Kidney (tissue), 14 donors: ENCODE results near the gene SLC4A2. TPM values are rescaled to one million over a fixed set of nuclear protein-coding genes. Genes with fewer than 3 reads are reported as not detected.

Source experiments
- DNase-seq, 5 donors: peaks; one replicate each; pipeline ENCODE4 v3.0.0-alpha.2; 2013 to 2020
- FAIRE-seq: peaks from 2 replicates; lab custom pipeline; 2012; peaks lifted over from hg19 to GRCh38; lab: Jason Lieb, UNC
- H3K27ac ChIP-seq, 2 donors: one replicate each; pipeline ENCODE4 v1.7.0; 2013; ENCODE audit warnings: low read depth in 2 of 2, low read length in 2 of 2, inconsistent platforms in 1 of 2
- H3K27me3 ChIP-seq: one replicate; pipeline ENCODE4 v1.7.1; 2013; ENCODE audit warnings: low read length, inconsistent platforms; ENCODE audit not compliant: control insufficient read depth, insufficient read depth
- H3K36me3 ChIP-seq, 3 donors: one replicate each; pipeline versions ENCODE4 v1.7.0 to v1.7.1; 2013; ENCODE audit warnings: low read length in 3 of 3, control low read depth in 1 of 3, inconsistent platforms in 1 of 3; ENCODE audit not compliant: insufficient read depth in 3 of 3, control insufficient read depth in 2 of 3
- H3K4me1 ChIP-seq, 3 donors: one replicate each; pipeline versions ENCODE4 v1.7.0 to v1.7.1; 2013; ENCODE audit warnings: low read length in 3 of 3, inconsistent platforms in 1 of 3, low read depth in 1 of 3; ENCODE audit not compliant: control insufficient read depth in 2 of 3, insufficient read depth in 2 of 3
- H3K4me3 ChIP-seq, 3 donors: one replicate each; pipeline versions ENCODE4 v1.7.0 to v1.8.1; 2013; ENCODE audit warnings: low read length in 3 of 3, control low read depth in 1 of 3, inconsistent platforms in 1 of 3
- H3K9ac ChIP-seq, 3 donors: one replicate each; pipeline versions ENCODE4 v1.7.0 to v1.7.1; 2013; ENCODE audit warnings: low read length in 3 of 3, control low read depth in 1 of 3, inconsistent platforms in 1 of 3
- H3K9me3 ChIP-seq, 3 donors: one replicate each; pipeline versions ENCODE4 v1.7.0 to v1.7.1; 2013; ENCODE audit warnings: low read length in 3 of 3, control low read depth in 1 of 3, inconsistent platforms in 1 of 3; ENCODE audit not compliant: control insufficient read depth in 2 of 3, insufficient read depth in 1 of 3
- CTCF ChIP-seq: IDR thresholded peaks from 3 replicates; pipeline ENCODE4 v1.5.1; 2012; ENCODE audit warnings: mild to moderate bottlenecking, moderate library complexity, borderline replicate concordance; ENCODE audit not compliant: insufficient read depth; ENCODE audit errors: extremely low read depth
- intact Hi-C: fragments of 100-400 bp; cut with DNase I; formaldehyde crosslinking; loops from one replicate; pipeline ENCODE4 v1.11.1; 2022
- polyA plus RNA-seq: library from polyadenylated mRNA; stranded (reverse); fragments of 350-450 nt; fragmentation: Illumina TruSeq; extraction: RNeasy Lipid Tissue Mini Kit (QIAGEN cat#74804); gene quantifications from one replicate; pipeline ENCODE4 v1.2.3, GENCODE V29; 2014; ENCODE audit warnings: low read depth, low replicate concordance; ENCODE audit not compliant: insufficient read depth
- total RNA-seq: library from RNA; stranded (reverse); fragmentation: NEBNext Ultra II Directional; extraction: Animal tissue kit (Norgen Biotek cat#: 25700); gene quantifications from one replicate; pipeline ENCODE4 v1.2.1, GENCODE V29; 2021
- donor health status: control.
- donor health status: control.
- donor health status: control.
- donor health status: control.
- donor health status: control.
- donor health status: DM: yes; HTN: yes; CAD: no.
- donor health status: Normal renal cell carcinoma (clear cell type).

SLC4A2 gene
- total and polyA plus RNA-seq, 2 donors from 2014 or later: 104 to 150 TPM

DNA sequence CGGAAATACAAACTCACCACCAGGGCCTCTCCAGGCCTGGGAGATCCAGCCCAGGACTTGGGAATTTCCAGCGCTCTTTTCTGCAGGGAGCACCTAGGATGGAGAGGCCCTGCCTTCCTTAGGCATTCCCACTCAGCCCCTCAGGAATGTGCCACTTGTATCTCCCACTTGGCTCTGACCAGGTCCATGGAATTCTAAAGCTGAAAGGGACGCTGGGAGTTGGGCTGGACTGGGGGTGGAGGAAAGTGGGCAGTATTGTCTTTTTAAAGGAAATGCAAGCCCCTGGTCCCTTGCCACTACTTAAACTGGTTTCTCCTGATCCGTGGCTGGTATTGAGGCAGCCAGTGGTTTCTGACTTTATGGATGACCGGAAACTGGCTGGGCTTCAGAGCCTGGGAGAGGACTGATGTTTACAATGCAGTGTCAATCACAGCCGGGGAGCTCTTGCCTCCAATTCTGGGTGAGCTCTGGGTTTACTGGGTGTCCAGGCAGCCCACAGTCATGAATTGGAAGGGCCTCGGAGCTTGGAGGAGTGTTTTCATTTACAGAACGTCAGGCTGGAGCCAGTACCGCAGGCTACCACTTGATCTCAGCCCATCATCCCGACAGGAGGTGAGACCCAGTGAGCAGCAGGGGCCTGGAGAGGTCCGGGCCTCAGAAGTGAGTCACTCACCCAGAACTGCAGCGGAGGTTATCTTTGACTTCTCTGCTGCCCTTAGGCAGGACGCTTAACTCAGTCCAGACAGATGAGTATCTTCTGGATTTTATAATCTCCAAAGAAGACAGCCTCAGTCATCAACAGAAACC lies 54.2 kb downstream of the SLC4A2 start:
- intact Hi-C loops: loop anchor here (10.0 kb wide), 1 partner anchor 209 kb away; no protein-coding TSS in a partner anchor
- no peaks in the 10 kb centered on the region for H3K9me3 ChIP-seq
- H3K4me1 ChIP-seq: no peaks in the 10 kb centered on the region
- no peak overlapping the region for H3K4me3 ChIP-seq
- peak in 4 of 5 donors; percentile 56 to 73 (median 60) for DNase-seq
- FAIRE-seq: no peak
- TF ChIP-seq CTCF: no peak
- H3K9ac ChIP-seq: no peak overlapping the region
- peaks cover 0 to 3% (median 2%) of the 10 kb centered on the region in 3 donors for H3K36me3 ChIP-seq
- H3K27me3 ChIP-seq: no peaks in the 10 kb centered on the region
- H3K27ac ChIP-seq: no peak overlapping the region

- intact Hi-C loops: loop anchor here (10.0 kb wide), 1 partner anchor 210 kb away; no protein-coding TSS in a partner anchor
- no peaks in the 10 kb centered on the region for H3K9me3 ChIP-seq
- H3K4me1 ChIP-seq: no peaks in the 10 kb centered on the region
- FAIRE-seq (no peak), DNase-seq (peak in 4 of 5 donors; percentile 70 to 80 (median 76))
- peaks cover 0 to 12% (median 5%) of the 10 kb centered on the region in 3 donors for H3K36me3 ChIP-seq
- no peak overlapping the region for H3K27ac ChIP-seq
- TF ChIP-seq CTCF: no peak
- no peak overlapping the region for H3K4me3 ChIP-seq
- H3K9ac ChIP-seq: no peak overlapping the region
- H3K27me3 ChIP-seq: no peaks in the 10 kb centered on the region
These were observed 55.0 kb downstream of the SLC4A2 start for GRCh38 chr7:151114151-151115090.

- H3K36me3 ChIP-seq: peaks cover 0 to 18% (median 5%) of the 10 kb centered on the region in 3 donors
- H3K9ac ChIP-seq: no peak overlapping the region
- no peak for TF ChIP-seq CTCF
- no peaks in the 10 kb centered on the region for H3K9me3 ChIP-seq
- DNase-seq (peak in 4 of 5 donors; percentile 26 to 71 (median 53)), FAIRE-seq (no peak)
- no peaks in the 10 kb centered on the region for H3K27me3 ChIP-seq
- no peaks in the 10 kb centered on the region for H3K4me1 ChIP-seq
- no peak overlapping the region for H3K27ac ChIP-seq
- intact Hi-C loops: loop anchor here (10.0 kb wide), 1 partner anchor 210 kb away; no protein-coding TSS in a partner anchor
- no peak overlapping the region for H3K4me3 ChIP-seq
These were observed 55.9 kb downstream of the SLC4A2 start for GRCh38 chr7:151115121-151115835.
